ENCODE results near the gene DOLK.
"Not testable (repeated sequence)": the region's sequence is repeated elsewhere in the genome, so short reads cannot be mapped to it uniquely, and the experiment has no call there.

DOLK gene

GRCh38 chr9:128947527-128948301 lies at the start of gene DOLK, which contains the start of gene NUP188:
TSS of gene DOLK (minus strand) at chr9:128947603. CDS start at chr9:128947303, 300 bp downstream.
TSS of gene NUP188 (plus strand) at chr9:128947699. CDS start at chr9:128947720, 21 bp downstream.
- peak; percentile 96 to 98 for DNase-seq (ENCODE audit: low read depth in 2 of 2)

GRCh38 chr9:128995791-128996190 lies 48.4 kb upstream of the DOLK start:
- no peak for DNase-seq (ENCODE audit: low read depth in 2 of 2)

DNA sequence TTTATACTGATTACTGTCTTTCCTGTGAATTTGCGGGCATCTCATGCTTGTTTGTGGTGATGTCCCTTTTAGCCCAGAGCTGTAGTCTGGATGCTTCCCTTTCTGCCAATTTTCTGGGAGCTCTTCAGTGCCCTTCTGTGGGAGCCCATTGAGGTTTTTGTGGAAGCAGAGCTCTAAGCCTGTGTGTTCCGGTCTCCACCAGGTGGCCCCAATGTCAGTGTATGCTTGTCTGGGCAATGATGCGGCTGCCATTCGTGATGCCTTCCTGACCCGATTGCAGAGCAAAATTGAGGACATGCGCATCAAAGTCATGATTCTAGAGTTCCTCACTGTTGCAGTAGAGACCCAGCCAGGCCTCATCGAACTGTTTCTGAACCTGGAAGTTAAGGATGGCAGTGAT lies 45.6 kb upstream of the DOLK start:
- no peak for DNase-seq (ENCODE audit: low read depth in 2 of 2)

DNA sequence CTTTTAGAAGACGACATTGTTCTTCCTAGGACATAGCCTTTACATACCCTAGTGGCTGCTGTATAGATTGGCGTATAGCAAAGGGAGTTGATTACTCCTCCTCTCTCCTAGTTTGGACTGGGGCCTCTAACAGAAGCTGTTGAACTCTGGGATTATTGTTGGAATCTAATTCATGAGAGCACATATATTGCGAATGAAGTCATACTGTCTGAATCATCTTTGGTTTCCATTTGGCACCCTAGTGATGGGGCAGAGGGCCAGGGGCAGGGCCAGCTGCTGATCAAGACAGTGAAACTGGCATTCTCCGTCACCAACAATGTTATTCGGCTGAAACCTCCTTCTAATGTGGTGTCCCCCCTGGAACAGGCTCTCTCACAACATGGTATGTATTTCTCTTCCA lies 40.4 kb upstream of the DOLK start:
- no peak for DNase-seq (ENCODE audit: low read depth in 2 of 2)

DNA sequence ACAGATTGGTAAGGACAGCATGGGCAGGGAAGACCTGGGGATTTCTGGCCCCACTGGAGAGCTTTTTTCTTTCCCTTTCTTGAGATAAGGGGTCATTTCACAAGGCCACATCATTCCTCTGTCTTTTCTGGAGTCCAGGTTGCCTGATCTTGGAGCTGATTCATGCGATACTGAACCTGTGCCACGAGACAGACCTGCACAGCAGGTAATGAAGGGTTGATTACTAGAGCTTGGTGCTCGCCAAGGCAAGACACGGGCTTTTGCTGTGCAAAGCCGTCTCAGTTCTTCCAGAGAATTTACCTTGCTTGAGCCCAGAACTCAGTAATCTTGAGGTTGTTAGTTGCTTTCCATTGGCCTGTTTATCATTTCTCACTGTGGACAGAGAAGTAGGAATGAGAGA lies 39.3 kb upstream of the DOLK start:
- DNase-seq (ENCODE audit: low read depth in 2 of 2): no peak

DNA sequence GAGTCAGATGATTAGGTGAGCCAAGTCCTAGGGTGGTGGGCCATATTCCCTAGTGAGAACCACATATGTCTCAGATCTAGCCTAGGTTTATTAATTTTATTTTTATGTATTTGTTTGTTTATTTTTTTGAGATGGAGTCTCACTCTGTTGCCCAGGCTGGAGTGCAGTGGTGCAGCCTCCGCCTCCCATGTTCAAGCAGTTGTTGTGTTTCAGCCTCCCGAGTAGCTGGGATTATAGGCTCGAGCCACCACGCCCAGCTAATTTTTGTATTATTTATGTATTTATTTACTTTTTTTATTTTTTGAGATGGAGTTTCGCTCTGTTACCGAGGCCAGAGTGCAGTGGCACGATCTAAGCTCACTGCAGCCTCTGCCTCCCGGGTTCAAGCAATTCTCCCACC lies 36.1 kb upstream of the DOLK start:
- no peak for DNase-seq (ENCODE audit: low read depth in 2 of 2)

- DNase-seq (ENCODE audit: low read depth in 2 of 2): no peak
Measured at GRCh38 chr9:128979111-128979510, 31.7 kb upstream of the DOLK start.

DNA sequence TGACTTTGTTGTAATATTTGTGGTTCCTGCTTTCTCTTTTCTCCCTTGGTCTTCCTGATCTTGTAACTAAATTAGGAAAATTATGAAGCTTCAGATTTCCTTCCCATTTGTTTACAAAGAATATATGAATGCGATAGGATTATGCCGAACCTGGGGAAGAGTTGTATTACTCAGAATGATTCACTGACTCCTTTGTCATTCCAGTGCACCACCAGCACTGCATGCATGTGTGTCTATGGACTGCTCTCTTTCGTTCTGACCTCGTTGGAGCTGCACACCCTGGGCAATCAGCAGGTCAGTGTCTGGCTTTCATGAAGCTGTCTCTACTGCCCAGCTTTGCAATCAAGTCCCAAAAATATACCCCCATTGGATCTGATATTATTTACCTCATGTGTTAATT lies 25.6 kb upstream of the DOLK start:
- DNase-seq (ENCODE audit: low read depth in 2 of 2): no peak

DNA sequence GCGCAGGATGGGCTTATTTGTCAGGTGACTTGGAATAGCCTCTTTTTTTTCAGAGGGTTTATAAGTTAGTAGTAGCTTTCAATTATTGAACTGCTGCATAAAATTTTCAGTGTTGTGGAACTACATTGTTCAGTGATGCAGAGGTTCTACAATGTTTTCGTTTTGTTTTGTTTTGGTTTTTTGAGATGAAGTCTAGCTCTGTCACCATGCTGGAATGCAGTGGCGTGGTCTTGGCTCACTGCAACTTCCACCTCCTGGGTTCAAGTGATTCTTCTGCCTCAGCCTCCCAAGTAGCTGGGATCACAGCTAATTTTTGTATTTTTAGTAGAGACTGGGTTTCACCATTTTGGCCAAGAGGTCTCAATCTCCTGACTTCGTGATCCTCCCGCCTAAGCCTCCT lies 22.1 kb upstream of the DOLK start:
- no peak for DNase-seq (ENCODE audit: low read depth in 2 of 2)

DNA sequence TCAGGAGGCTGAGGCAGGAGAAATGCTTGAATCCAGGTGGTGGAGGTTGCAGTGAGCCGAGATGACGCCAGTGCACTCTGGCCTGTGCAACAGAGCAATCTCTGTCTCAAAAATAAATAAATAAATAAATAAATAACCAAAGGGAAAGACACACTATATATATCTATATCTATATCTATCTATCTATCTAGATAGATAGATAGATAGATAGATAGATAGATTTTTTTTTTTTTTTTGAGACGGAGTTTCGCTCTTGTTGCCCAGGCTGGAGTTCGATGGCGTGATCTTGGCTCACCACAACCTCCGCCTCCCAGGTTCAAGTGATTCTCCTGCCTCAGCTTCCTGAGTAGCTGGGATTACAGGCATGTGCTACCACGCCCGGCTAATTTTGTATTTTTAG lies 14.0 kb upstream of the DOLK start:
- DNase-seq (ENCODE audit: low read depth in 2 of 2): not testable (repeated sequence)

DNA sequence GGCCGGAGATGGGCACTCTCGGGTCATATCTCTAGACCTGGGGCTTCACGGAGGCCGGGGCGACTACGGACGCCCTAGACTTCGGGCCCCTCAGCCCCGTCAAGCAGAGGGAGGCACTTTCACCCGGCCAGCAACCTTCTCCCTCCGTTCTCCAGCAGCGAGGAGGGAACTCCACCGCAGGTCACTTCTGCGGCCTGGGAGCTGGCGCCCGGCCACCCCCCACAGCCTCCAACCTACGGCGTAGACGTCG lies 201 bp downstream of the DOLK start:
- no peak for DNase-seq (ENCODE audit: low read depth in 2 of 2)

DNA sequence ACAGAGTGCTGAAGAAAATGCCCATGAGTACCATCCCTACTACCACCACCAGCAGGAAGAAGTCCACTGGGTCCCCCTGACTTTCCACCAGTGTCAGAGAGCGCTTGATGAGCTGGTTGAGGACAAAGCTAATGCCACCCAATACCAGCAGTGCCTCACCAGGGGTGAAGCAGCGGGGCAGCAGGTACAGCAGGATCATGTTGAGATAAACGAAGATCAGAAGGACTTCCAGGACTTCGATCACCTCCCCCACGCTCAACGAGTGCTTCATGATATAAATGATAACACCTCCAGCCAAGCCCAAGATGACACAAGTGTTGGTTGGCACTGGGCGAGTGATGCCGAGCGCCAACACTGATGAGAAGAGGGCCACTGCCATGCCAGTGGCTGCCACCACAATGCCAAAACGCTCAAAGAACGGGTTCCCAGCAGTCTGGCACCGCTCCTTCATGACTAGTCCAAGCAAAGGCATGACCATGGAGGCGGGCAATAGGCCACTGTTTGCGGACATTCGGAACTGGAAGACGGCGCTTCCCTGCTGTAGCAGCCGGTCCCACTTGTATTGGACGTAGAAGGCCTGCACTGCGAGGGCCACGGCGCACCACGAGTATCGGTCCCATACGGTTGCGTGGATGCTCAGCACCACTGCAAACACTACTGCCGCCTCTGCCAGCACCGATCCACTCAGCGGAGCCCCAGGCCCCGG lies 679 bp downstream of the DOLK start:
- DNase-seq (ENCODE audit: low read depth in 2 of 2): no peak

DNA sequence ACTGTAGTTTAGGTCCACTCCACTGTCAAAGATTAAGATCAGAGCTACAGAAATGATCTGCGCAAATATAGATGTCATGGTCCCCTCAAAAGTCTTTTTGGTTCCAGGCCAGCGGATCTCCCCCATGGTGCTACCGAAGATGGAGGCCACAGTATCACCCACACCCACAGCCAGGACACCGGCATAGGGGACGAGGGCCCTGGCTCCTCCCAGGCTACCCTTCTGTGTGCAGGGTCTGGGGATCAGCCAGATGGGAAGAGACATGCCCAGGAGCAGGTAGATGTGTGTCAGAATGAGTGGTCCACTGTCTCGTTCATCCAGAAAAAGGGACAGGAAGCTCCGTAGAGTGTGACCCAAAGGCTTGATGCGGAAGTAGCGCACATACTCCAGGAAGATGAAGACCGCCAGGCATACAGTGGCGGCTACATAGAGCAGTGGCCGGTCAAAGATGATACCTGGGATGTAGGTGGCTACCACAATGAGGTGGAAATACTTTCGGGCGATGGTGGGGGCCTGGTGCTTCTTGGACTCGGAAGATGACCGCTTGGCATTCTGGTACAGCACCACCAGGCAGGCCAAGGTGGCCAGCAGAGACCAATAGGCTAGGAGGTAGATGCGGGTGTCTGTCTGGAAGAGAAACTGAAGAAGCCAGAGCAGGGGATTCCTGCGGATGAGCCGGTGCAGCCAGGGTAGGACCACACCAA lies 1.5 kb downstream of the DOLK start:
- DNase-seq (ENCODE audit: low read depth in 2 of 2): no peak

GRCh38 chr9:128944966-128945365 lies 2.4 kb downstream of the DOLK start:
- not testable (repeated sequence) for DNase-seq (ENCODE audit: low read depth in 2 of 2)

DNA sequence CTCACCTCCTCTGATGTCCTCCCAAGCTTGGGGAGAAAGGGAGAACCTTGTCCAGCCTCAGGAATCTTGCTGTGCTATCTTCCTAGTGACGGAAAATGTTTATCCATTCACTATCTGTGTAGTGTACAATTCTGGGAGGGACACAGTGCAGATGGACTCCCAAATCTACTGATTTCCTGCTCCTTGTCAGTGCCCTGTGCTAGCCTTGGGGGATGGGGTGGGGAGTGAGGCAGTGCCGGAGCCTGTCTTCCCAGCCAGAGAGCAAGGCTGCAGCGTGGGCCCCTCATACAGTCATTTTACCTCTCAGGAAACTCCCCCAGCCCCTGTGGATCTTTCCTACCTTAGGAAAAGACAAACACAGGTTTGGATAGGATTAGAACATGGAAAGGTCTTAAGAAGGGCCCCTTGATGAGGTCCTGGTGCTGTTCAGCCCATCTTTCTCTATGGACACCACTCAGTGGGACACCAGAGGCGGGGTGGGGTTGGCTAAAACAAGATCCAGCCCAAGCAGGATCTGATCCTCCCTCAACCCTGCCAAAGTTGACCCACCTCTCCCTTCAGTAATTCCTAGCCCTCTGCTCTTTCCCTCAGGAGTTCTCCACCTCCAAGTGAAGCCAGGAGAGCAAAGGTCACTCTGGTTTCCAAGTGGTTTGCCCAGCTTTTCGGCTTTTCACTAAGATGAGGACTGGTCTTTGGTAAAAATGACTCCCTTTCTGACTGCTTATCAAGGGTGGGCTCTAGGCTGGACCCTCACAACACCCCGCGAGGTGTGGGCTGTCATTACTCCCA lies 3.4 kb downstream of the DOLK start:
- no peak for DNase-seq (ENCODE audit: low read depth in 2 of 2)

DNA sequence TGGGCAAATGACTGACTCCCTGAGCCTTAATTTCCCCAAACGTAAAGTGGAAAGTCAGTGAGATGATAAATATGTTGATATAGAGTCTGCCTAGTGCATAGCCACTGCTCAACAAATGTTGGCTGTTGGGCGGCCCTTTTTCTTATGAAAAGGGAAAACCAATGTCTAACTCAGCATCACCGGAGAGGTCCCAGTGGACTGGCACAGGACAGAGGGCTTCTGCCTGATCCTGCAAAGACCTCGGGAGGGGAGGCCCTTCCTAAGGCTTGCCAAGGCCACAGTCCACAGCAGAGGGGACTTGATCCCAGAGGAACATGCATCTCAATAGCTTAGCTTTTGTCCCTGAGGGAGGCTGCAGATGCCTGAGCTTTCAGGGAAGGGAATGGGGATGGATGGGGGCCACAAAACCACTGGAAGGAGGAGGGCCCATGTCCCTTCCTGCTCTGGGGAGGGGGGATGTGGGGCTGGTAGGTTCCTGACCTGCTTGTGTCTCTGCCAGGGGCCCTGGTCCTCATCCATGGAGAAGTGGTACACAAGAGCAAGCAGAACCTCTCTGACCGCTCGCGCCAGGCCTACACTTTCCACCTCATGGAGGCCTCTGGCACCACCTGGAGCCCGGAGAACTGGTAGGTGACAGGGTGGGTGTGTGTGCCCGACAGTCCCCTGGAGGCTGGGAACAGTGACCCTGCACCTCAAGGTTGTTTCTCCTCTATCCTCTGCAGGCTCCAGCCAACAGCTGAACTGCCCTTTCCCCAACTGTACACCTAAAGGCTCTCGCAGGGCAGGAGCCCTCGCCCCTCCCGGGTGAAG lies 6.3 kb downstream of the DOLK start:
- DNase-seq (ENCODE audit: low read depth in 2 of 2): no peak

- no peak for DNase-seq (ENCODE audit: low read depth in 2 of 2)
Measured at GRCh38 chr9:128940271-128940921, 7.0 kb downstream of the DOLK start.

- DNase-seq (ENCODE audit: low read depth in 2 of 2): no peak
Measured at GRCh38 chr9:128937310-128938165, 9.9 kb downstream of the DOLK start.

DNA sequence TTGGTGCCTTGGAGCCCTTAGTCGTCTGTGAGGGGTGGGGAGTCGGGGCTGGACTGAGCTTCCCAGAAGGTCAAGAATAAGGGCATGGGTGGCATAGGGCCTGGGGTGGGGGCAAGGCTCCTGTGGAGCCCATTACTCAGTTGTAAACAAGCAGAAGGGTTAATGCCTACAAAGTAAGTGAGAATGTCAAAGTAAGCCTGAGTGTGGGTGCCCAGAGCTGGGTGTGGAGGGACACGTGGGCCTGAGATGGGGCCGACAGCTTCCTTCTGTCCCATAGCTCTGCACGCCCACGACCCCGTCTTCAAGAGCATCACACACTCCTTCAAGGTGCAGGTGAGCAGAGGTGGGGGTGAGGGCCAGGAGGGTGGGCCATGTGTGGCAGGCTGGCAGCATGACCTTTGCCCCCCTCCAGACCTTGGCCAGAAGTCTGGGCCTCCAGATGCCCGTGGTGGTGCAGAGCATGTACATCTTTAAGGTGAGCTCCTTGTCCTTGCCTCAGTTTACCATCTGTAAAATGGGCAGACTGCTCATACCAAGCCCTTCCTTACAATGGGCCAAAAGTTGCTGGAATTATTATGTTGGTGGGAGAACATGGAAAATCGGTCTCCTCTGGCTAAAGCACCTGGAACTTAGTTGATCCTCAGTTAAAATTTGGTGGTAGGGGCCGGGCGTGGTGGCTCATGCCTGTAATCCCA lies 11.1 kb downstream of the DOLK start:
- no peak for DNase-seq (ENCODE audit: low read depth in 2 of 2)
